Measurements from ENCODE around the gene KRTAP21-2.
"Not testable (repeated sequence)": the region's sequence is repeated elsewhere in the genome, so short reads cannot be mapped to it uniquely, and the experiment has no call there.

KRTAP21-2 gene

DNA sequence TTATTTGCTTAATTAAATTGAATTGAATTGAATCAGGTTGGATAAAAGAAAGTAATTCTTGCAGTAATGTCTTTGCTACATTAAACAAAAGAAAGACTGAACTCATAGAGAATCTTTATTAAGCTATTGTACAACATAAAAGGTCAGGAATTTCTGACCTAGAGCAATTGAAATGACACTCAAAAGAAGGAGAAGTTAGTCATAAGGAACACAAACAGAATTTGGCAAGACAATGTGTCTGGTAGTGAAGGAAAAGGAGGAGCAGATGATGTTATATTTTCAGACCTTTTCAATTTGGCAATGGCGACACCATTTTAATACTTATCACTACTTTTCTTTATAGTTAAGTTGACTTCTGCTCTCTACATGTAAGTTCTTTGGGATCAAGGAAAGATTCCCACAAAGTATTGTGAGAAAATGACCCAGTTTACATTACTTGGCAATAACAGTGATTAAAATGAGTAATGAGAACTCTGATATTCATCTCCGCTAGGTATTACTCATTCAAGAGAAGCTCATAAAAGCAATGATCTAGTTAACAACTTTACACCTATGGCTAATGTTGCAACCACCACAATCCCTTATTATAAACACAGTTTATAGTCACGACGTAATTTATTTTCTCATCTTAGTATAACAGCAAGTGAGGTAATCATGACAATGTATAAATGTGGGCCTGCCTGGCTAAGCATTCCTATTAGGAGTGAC is 22.8 kb upstream of the KRTAP21-2 start:
- no peak overlapping the region for H3K4me2 ChIP-seq (ENCODE audit: low read depth, low read length, poor library complexity, severe bottlenecking)
- no peaks in the 10 kb centered on the region for H3K9me3 ChIP-seq (ENCODE audit: insufficient read depth, low read length)
- TF ChIP-seq, protein P1, sequence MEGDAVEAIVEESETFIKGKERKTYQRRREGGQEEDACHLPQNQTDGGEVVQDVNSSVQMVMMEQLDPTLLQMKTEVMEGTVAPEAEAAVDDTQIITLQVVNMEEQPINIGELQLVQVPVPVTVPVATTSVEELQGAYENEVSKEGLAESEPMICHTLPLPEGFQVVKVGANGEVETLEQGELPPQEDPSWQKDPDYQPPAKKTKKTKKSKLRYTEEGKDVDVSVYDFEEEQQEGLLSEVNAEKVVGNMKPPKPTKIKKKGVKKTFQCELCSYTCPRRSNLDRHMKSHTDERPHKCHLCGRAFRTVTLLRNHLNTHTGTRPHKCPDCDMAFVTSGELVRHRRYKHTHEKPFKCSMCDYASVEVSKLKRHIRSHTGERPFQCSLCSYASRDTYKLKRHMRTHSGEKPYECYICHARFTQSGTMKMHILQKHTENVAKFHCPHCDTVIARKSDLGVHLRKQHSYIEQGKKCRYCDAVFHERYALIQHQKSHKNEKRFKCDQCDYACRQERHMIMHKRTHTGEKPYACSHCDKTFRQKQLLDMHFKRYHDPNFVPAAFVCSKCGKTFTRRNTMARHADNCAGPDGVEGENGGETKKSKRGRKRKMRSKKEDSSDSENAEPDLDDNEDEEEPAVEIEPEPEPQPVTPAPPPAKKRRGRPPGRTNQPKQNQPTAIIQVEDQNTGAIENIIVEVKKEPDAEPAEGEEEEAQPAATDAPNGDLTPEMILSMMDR (IDR thresholded peaks at IDR 0.05; ENCODE audit: insufficient read depth, low read length, poor library complexity, severe bottlenecking): no peak
- TF ChIP-seq EZH2phosphoT487 (conservative IDR thresholded peaks at IDR 0.05; ENCODE audit: low read length): no peak
- H3K27me3 ChIP-seq (ENCODE audit: low read length): no peaks in the 10 kb centered on the region
- H3K9ac ChIP-seq (ENCODE audit: low read length): no peak overlapping the region
- H4K20me1 ChIP-seq (ENCODE audit: low read depth, low read length): no peaks in the 10 kb centered on the region
- no peak overlapping the region for H3K4me3 ChIP-seq (ENCODE audit: insufficient read depth, low read length, poor library complexity, severe bottlenecking)
- H3K36me3 ChIP-seq (ENCODE audit: low read length): no peaks in the 10 kb centered on the region
- H3F3A ChIP-seq (ENCODE audit: insufficient read depth): no peaks in the 10 kb centered on the region
- no peaks in the 10 kb centered on the region for H3K79me2 ChIP-seq (ENCODE audit: insufficient read depth, low read length)
- H3K27ac ChIP-seq (ENCODE audit: low read depth, low read length): no peak overlapping the region
- no peak overlapping the region for H2AFZ ChIP-seq (ENCODE audit: low read depth, low read length, severe bottlenecking)
- H3K9me2 ChIP-seq (replicated peaks; ENCODE audit: insufficient read depth, low read length): no peaks in the 10 kb centered on the region

DNA sequence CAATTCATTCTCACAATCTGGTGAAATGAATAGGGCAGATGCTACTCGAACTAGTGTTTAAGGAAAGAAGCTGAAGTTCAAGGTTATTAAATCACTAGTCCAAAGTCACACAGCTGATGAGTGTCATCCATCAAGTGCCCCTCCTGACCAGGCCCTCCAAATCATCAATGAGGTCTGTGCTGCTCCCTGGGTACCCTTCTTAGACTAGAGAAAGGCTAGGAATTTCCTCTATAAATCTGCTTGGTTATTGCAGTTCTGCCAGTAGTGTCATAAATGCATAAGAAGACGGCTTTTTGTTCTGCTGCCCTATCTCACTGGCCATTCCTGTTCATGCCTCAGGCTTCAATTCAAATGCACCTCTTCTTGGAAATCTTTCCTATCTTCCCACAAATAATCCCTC is 13.7 kb upstream of the KRTAP21-2 start:
- H3K36me3 ChIP-seq (ENCODE audit: low read length): no peaks in the 10 kb centered on the region
- no peaks in the 10 kb centered on the region for H3K9me3 ChIP-seq (ENCODE audit: insufficient read depth, low read length)
- H3K9me2 ChIP-seq (replicated peaks; ENCODE audit: insufficient read depth, low read length): no peaks in the 10 kb centered on the region; the same call in 1 of the 2 replicates
- no peaks in the 10 kb centered on the region for H3K79me2 ChIP-seq (ENCODE audit: insufficient read depth, low read length)
- H3K4me3 ChIP-seq (ENCODE audit: insufficient read depth, low read length, poor library complexity, severe bottlenecking): no peak overlapping the region
- no peak overlapping the region for H2AFZ ChIP-seq (ENCODE audit: low read depth, low read length, severe bottlenecking)
- no peaks in the 10 kb centered on the region for H3K27me3 ChIP-seq (ENCODE audit: low read length)
- H3K4me2 ChIP-seq (ENCODE audit: low read depth, low read length, poor library complexity, severe bottlenecking): no peak overlapping the region
- H3K27ac ChIP-seq (ENCODE audit: low read depth, low read length): no peak overlapping the region
- no peaks in the 10 kb centered on the region for H3F3A ChIP-seq (ENCODE audit: insufficient read depth)
- no peak overlapping the region for H3K9ac ChIP-seq (ENCODE audit: low read length)
- H4K20me1 ChIP-seq (ENCODE audit: low read depth, low read length): no peaks in the 10 kb centered on the region
- TF ChIP-seq, protein P1 (IDR thresholded peaks at IDR 0.05; ENCODE audit: insufficient read depth, low read length, poor library complexity, severe bottlenecking): no peak
- no peak for TF ChIP-seq EZH2phosphoT487 (conservative IDR thresholded peaks at IDR 0.05; ENCODE audit: low read length)

DNA sequence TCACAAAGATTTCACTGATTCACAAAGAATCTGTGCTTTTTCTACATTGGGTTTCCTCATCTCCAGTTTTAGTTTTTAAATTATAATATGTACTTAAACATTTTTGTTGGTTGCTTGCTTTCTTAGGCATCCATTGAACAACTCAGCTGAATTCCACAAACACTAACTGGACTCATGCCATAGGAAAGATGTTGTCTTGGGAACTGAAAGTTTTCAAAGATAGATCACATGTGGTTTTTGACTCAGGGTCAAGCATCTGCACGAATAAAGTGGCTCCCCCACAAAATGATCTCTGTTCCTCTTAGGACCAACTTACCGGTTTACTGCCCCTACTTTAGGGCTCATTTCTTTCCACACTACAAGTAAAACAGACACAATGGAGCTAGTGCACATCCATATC is 11.2 kb upstream of the KRTAP21-2 start:
- Histone ChIP-seq H3K4me3 (ENCODE audit: insufficient read depth, low read length, poor library complexity, severe bottlenecking) (no peak overlapping the region), H3K9me3 (ENCODE audit: insufficient read depth, low read length) (no peaks in the 10 kb centered on the region), H3K79me2 (ENCODE audit: insufficient read depth, low read length) (no peaks in the 10 kb centered on the region), H3K9ac (ENCODE audit: low read length) (no peak overlapping the region), H2AFZ (ENCODE audit: low read depth, low read length, severe bottlenecking) (no peak overlapping the region), H4K20me1 (ENCODE audit: low read depth, low read length) (no peaks in the 10 kb centered on the region), H3K4me2 (ENCODE audit: low read depth, low read length, poor library complexity, severe bottlenecking) (no peak overlapping the region), H3K36me3 (ENCODE audit: low read length) (no peaks in the 10 kb centered on the region), H3F3A (ENCODE audit: insufficient read depth) (no peaks in the 10 kb centered on the region), H3K27ac (ENCODE audit: low read depth, low read length) (no peak overlapping the region), H3K9me2 (replicated peaks; ENCODE audit: insufficient read depth, low read length) (no peaks in the 10 kb centered on the region; the same call in 1 of the 2 replicates), H3K27me3 (ENCODE audit: low read length) (no peaks in the 10 kb centered on the region)
- TF ChIP-seq, protein P1 (IDR thresholded peaks at IDR 0.05; ENCODE audit: insufficient read depth, low read length, poor library complexity, severe bottlenecking): no peak
- no peak for TF ChIP-seq EZH2phosphoT487 (conservative IDR thresholded peaks at IDR 0.05; ENCODE audit: low read length)

DNA sequence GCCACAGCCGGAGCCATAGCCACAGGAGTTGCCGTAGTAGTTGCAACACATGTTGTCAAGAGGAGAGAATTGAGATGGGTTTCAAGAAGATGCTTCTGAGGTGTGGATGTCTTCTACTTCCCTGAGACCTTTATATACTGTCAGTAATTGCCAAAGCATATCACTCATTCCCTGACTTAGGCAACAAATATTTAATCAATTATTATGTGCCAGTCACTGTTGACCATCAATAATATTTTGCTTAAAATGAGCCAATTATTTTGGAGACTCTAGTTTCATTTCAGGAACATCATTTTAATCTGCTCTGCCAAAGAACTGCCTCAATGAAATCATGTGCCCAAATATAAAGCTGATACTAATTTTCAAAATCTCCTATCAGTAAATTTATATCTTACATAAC is 8.3 kb upstream of the KRTAP21-2 start, which contains the start of gene KRTAP21-1:
TSS of gene KRTAP21-1 (minus strand) at position 101 of the 400 bp plus-strand sequence. CDS start at position 51, 50 bp downstream.
- not testable (repeated sequence) for H2AFZ ChIP-seq (ENCODE audit: low read depth, low read length, severe bottlenecking); H3K27ac ChIP-seq (ENCODE audit: low read depth, low read length); H3K9ac ChIP-seq (ENCODE audit: low read length); H3K4me2 ChIP-seq (ENCODE audit: low read depth, low read length, poor library complexity, severe bottlenecking); H3K9me3 ChIP-seq (ENCODE audit: insufficient read depth, low read length); H3K9me2 ChIP-seq (replicated peaks; ENCODE audit: insufficient read depth, low read length); H3K36me3 ChIP-seq (ENCODE audit: low read length); H3K27me3 ChIP-seq (ENCODE audit: low read length); H3K79me2 ChIP-seq (ENCODE audit: insufficient read depth, low read length); H4K20me1 ChIP-seq (ENCODE audit: low read depth, low read length); H3F3A ChIP-seq (ENCODE audit: insufficient read depth); H3K4me3 ChIP-seq (ENCODE audit: insufficient read depth, low read length, poor library complexity, severe bottlenecking)

Data from SU-DHL-6 (cell line).